ENCODE measurements around the gene SLC45A3.

SLC45A3 gene

DNA sequence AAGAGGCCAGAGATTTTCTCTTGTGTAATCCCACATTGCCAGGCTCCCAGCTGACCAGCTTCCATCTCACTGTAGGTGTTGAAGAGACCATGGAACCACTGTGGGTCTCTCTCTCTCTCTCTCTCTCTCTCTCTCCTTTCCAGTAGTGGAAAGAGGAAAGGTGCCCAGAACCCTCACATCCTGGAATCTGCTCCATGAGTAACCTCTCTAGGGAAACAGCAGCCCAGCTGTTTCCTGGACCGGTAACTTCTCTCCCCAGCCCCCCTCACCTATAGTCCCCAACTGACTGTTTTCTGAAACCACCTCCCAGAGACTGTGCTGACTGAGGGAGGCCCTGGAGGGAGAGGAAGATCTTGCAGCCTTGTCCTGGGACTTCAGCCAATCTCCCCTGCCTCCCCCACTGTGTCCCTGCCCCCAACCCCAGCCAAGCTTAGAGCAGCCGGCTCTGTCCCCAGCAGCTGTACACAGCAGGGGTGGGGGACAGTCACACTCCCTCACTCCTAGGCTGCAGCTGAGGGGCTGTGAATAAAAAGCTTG, 20.6 kb upstream of the SLC45A3 start:
- DNase-seq (ENCODE audit: low read depth), result no peak

DNA sequence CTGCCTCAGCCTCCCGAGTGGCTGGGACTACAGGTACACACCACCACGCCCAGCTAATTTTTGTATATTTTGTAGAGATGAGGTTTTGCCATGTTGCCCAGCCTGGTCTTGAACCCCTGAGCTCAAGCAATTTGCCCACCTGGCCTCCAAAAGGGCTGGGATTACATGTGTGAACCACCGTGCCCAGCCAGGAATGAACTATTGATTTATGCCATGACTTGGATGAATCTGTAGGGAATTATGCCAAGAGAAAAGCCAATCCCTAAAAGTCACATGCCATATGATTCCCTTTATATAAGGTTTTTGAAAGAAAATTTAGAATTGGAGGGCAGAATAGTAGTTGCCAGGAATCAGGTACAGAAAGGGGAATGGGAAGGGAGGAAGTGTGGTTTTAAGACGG, 19.1 kb upstream of the SLC45A3 start:
- no peak for DNase-seq (ENCODE audit: low read depth)

DNA sequence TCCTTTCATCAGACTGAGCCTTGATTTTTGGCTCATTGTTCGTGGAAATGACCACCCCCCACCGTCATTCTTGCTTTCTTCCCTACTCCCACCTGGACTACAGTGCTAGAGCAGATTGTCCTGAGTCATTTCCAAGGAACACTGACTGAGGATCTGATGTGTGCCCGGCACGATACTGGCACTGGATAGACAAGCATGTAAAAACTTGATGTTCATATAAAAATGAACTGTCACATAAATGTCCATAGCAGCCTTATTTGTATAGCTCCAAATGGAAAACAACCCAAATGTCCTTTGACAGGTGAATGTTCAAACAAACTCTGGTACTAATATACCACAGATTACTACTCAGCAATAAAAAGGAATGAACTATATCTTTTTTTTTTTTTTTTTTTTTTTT, 18.6 kb upstream of the SLC45A3 start:
- no peak for DNase-seq (ENCODE audit: low read depth)

DNA sequence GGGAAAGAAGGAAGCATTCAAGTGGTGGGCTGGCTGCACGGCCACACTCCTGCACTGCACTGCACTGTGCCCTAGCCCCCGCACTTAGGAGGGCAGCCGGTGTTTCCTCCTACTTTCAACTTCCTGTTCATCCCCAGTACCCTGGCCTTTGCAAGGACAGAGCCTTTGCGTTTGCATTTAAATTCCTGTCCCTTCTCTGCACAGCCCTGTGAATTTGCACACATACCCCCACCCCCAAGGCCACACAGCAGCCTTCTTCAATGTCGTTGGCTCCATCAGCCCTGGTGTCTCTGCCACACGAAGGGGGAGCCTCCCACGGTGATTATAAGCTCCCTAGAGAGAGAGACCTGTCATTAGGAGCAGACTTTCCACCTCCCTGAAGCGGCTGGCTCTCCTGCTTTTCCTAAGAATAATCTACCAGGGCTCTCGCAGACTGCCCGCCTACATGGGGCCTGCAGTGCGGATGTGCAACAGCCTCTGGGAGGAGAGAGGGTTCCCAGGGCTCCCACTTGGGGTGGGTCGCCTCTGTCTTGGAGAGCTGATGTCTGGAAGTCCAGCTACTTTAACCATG, 13.2 kb upstream of the SLC45A3 start:
- DNase-seq (ENCODE audit: low read depth), result no peak

DNA sequence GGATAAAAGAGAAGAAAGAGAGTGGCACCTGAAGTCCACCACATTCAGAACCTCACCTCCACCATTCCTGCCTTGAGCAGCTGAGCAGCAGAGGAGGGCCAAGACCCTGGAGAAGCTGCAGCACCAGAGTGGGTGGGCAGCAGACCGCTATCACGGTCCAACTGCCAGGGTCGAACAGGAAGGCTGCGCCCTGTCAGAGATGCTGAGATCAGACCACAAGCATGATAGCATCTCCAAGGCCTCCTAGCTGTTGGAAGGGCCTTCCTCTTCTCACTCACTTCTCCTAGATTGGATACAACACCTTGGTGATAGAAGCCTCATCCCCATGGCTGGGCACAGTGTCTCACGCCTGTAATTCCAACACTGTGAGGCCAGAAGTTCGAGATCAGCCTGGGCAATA, 12.1 kb upstream of the SLC45A3 start:
- DNase-seq (ENCODE audit: low read depth), result no peak

DNA sequence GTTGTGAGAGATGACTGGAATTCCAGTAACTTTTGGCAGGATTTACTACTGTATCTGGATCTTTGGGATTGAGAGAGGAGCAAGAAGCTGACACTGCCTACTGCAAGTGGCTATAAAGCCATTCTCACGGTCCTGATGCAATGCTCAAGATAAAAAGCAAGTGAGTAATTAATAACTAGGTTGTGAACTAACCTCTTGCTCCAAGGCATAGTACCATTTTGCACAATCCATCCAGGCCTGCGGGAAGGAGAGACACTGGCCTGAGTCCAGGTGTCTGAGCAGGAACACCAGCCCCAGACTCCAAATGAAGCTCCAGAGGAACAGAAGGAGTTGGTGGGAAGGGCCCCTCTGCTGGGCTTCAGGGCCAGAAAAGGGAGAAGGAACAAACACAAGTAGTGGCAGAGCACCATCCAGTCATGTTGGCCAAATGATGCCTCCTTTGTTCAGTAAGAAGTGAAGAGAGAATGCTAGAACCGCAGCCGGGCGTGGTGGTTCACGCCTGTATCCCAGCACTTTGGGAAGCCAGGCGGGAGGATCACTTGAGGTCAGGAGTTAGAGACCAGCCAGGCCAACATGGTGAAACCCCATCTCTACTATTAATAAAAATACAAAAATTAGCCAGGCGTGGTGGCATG, 9.9 kb upstream of the SLC45A3 start:
- DNase-seq (ENCODE audit: low read depth), result no peak

DNA sequence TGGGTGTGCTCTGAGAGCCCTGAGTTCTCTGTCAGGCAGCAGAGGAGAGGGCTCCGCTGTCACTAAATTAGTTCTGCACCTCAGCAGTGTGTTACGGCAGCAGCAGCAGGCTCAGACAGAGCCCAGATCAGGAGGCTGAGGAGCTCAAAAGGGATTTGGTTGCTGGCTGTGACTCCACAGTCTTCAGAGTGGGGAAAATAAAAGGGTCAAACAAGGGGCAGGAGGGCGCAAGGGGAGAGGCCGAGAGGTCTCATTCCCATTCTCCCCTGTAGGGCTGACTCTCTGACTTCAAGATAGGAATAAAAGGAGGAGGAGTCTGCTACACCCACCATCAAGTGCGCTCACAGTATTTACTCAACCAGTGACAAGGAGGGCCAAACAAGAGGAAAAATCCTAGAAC, 9.2 kb upstream of the SLC45A3 start:
- no peak for DNase-seq (ENCODE audit: low read depth)

DNA sequence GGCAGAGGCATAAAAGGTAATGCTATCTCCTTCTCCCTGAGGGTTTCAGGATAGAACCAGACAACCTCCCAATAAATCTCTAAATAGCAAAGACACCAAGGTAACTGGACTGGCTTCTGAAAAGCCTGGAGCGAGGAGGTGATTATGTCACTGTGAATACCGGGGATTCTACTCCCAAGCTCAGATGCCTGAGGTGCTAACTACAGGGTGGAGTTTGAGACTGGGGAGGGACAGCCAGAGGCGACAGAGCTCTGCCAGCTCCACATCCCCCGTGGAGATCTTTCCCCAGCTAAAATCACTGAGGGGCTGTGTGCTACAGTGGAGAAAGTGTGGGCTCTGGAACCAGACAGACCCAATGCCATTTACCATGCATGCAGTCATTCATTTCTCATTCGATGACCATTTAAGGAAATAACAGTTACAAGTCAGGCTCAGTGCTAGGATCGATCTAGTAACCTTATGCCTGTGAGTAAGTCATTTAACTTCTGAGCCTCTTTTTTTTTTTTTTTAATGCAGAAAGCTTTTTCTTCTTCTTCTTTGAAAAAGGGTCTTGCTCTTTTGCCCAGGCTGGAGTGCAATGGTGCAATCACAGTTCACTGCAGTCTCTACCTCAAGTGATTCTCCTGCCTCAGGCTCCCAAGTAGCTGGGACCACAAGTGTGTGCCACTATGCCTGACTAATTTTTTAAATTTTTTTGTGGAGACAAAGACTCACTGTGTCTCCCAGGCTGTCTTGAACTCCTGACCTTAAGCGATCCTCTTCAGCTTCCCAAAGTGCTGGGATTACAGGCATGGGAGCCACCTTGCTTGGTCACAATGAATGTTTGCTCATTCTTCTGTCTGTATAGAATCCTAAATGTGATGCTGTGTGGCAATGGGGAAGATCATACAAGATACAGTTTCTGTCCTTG, 8.1 kb upstream of the SLC45A3 start:
- DNase-seq (ENCODE audit: low read depth), result no peak

DNA sequence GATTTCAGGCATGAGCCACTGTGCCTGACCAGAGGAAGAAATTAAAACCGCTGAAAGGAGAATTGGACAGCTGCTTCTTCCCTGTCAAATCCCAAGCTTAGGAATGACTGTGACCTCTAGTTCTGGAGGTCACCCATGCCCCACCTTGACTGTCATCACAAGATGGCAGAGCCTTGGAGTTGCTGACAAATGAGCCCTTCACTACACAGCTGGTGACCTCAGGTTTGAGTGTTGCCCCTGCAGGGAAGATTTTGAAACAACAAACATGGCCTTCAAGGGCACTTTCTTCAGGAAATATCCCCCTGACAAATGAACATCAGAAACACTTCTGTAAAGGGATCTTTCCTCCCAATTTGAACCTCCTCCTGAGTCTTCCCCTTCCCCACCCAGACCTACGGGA, 6.9 kb upstream of the SLC45A3 start:
- DNase-seq (ENCODE audit: low read depth), result no peak

DNA sequence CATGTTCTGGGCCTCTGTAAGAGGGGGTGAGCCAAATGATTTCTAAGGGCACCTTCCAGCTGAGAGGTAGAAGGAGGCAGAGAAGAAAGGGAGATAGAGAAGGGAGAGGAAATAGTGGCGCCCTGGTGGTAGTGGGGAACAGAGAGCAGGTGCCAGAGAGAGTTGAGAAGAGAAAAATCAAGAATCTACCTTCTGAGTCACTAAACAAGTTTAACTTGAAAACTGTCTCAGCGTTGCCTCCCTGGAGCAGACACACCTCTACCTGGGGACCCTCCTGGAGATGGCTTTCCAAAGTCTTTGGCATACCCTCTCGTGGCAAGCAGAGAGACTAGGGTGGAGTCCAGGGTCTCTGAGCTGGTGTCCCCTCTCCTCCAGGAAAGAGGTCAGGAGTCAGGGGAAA, 1.1 kb upstream of the SLC45A3 start:
- no peak for DNase-seq (ENCODE audit: low read depth)

DNA sequence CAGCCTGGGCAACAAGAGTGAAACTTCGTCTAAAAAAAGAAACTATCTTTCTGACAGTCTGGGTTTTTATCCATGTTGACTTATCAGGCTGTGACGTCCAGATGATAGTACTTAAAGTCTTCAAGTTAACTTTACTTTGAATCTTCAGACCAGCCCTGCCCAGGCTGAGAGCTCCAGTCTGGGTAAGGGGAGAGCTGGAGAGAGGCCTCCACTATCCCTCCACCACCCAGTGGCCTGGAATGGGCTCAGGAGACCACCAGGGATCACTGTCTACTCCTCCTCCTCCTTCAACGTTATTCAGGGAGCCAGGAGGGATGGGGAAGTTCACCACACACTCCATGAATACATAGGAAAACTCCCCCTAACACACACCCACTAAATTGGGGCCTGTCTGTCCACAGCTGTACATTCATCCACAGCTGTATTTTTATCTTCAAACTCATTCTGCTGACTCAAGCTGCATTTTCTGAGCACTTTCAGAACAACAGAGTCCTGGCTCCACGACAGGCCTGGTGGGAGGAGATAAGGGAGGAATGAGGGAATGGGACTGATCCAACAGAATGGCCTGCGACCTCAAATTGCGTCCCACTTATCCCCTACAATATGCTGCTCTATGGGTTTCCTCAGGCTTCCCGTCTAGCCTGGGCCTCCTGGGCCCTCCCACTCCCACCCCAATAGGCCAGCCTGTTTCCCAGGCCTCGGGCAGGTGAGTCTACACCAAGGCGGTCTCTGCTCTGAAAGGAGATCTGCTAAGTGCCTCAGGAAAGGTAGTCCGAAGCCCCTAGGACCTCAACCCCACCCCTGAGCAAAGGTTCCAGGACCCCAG, 1.8 kb downstream of the SLC45A3 start:
- no peak for DNase-seq (ENCODE audit: low read depth)

DNA sequence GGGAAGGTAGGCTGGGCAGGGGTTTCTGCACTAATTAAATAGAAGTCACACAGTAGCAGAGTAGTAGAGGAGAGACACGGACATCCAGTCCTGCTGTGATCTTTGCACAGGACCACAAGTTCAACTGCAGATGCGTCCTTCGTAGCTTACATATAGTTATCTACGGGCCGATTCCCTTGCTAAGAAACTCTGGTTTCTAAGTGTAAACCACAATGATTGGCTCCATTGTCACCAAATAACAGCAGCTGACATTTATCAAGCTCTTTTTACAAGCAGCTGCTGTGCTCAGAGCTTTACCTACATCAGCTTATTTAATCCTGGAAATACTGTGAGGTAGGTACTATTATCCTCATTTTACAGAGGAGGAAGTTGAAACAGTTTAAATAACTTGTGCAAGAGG, 3.1 kb downstream of the SLC45A3 start:
- DNase-seq (ENCODE audit: low read depth), result no peak

DNA sequence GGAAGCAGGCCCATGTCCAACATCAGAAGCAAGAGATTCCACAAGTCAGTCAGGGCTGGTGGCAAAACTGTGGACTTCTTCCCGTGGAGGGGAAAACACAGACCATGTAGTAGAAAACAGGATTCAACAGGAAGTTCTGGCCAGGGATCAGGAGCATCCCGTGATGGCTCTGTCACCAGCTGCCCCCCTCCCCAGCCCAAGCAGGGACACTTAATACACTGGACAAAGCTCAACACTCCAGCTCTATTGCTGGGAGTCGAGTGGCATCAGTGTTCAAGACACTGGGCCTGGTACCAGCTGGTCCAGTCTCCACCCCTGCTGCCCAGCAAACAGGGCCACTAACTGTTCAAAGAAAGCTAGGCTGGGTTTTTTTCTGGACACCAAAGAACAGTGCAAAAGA, 3.7 kb downstream of the SLC45A3 start:
- no peak for DNase-seq (ENCODE audit: low read depth)

DNA sequence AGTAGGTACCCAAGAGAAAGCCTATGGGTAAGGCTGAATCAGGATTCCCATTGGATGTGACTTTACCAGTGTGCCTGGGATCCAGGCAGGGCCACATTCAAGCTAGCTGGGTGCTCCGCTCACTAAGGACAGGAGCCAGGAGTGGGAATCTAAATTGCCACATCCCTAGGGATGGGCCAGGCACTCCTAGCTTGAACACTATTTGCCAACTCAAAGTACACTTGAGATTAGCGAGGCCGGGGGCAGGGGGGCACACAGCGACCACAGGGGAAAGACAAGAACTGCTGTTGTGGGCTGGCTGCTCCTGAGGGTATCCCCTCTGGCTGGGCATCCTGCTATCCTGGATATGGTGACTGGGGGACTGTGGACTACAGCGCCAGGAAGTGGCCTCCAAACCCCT, 4.3 kb downstream of the SLC45A3 start:
- no peak for DNase-seq (ENCODE audit: low read depth)

DNA sequence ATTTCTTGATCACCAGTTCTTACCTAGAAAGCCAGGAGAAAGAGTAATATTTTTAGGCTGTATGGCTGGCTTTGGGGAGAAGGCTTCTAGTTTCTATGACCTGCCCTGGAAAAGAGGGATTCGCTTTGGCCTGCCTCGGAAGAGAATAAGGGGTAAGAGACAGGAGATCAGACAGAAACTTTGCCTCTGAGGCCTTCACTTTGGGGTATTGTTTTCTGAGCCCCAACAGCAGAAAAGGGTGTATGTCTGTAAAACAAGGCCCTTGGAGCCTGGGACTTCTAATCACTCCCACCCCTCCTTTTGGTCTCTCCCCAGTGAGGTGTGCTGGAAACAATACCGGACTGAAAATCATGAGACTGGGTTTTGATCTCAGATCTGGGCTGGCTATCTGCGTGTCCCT, 5.1 kb downstream of the SLC45A3 start:
- DNase-seq (ENCODE audit: low read depth), result no peak

DNA sequence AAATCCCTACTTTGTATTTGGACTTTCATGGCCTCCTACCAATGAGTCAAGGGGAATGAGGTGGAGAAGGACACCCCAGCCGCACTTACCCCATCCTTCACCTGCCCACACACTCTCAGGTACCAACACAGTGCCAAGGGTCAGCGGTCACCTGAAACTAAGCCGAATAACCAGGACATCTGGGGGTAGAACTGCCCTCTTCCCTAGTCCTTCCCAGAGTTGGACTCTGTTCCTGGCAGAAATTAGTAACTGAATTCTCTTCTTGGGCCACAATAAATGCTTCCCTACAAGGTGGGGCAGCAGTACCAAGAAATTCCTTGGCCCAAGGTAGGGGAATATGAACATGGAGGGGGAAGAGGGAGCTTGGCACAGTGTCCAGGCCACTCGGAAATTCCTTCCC, 7.3 kb downstream of the SLC45A3 start:
- DNase-seq (ENCODE audit: low read depth), result no peak

DNA sequence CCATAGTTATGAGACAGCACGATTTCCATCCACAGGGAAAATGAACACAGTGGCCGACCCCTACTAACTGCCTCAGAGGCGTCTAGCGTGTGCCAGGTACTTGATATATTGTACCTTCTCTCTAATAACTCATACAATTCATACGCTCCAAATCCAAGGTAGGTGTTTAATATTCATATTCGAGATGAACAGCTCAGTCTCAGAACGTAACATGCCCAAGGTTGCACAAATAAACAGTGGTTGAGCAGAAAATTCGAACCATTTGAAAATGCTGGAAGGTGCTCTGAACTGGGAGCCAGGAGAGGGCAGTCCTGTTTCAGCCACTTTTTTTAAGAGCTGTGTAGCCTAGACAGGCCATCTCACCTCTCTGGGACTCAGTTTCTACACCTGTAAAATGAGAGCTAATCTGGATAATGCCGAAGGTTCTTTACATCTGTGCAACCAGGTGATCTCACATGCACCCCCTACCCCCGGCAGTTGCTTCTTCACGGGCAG, 7.9 kb downstream of the SLC45A3 start:
- DNase-seq (ENCODE audit: low read depth), result no peak

DNA sequence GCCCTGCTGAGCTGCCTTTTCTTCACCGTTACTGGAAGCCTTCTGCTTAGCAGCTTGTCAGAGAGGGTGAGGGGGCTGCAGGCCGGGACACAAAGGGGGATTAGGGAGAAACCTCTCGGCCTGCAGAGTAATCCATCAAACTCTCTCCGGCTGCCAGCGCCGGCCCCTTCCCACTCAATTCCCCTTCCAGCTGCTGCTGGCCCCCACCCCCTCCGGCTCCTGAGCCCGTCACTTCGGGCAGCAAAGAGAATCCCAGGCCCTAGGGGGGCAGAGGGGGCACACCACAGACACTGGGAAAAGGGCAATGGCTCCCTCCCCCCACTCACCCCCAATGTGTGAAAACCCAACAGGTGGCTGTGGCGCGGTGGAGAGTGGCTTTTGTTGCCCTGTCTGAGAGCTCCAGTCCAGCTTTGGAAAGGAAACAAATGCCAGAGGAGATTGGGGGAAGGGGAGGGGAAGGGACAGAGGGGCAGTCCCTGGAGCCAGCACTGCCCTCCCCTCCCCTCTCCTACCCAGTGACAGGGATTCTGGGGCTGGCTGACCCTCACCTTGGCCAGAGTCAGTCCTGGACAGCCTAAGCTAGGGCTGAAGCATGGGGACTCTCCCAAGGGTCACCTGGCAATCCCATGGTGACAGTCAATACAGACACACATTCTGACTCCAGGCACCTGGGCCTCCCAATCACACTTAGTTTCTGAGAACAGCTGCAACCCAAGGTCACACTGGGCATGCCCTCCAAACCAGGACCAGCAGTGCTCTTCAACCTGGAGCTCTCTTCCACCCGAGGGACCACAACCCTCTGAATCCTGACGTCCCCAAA, 9.5 kb downstream of the SLC45A3 start:
- DNase-seq (ENCODE audit: low read depth), result no peak

DNA sequence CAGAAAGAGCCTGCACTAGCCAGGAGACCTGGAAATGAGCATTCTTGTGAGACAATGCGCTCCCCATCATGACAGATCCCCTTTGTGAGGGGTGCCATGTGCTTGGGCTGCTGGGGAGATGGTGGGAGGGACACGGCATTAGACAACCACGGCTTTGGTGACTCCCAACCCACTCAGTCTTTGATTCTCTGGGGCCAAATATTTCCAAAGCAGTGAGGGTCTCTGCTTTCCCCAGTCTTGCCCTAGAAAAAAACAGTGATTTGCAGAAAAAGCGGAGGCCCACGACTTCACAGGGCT, 10.2 kb downstream of the SLC45A3 start:
- DNase-seq (ENCODE audit: low read depth), result no peak

DNA sequence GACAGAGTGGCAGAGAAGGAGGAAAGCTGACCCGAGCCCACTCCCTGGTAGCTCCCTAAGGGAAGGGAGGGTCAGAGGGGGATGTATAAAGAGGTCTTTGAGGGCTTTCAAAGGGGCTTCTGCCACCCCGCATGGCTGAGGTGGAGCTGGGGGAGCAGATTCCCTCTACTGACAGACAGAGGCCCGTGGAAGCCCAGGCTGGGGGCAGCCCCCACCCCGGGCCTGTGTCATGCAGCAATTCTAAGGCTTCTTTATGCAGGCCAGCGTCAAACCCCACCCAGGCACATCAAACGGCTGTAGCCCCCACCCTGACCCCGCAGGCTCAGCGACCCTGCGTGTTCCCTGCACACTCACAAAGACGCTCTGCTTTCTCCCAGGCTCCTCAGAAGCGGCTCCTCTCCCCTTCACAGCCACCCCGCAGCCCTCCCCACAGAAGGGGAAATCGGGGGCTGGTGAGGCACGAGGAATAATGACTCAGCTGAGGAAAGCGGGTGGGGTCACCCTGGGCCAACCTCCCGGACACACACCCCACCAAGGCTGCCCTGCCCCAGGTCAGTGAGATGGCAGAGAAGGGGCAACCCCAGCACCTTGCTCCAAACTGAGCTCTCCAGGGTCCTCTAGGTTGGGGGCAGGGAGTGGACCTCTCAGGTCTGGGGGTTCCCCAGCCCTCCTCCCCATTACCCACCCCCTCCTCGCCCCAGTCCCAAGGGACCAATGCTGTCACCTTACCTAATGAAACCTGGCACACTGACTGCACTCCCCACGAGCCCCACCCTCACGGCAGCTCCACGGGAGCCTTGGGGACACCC, 10.8 kb downstream of the SLC45A3 start:
- no peak for DNase-seq (ENCODE audit: low read depth)

DNA sequence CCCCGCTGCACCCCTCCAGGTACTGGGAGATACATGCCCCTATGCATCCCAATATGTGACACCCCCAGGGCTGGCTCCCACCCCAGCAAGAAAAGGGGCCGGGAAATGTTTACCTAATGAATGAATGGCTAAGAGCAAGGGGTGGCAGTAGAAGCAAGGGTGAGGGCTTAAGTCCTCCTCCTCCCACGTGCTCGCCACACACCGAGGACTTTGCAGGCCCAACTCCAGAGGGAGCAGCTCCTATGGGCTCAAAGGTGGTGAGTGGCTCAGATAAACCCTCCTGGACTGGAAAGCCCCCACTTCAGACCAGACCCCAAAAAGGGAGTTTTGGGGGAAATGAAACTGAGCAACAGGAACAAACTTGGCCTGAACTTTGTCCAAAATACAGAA, 11.4 kb downstream of the SLC45A3 start:
- no peak for DNase-seq (ENCODE audit: low read depth)
